ENCODE data around the gene EPHB6.

EPHB6 gene

GRCh38 chr7:142867097-142867378 lies 12.2 kb downstream of the EPHB6 start:
- Histone ChIP-seq H3K27ac (replicated peaks) (no peak overlapping the region), H3K27me3 (ENCODE audit: insufficient read depth, poor library complexity, severe bottlenecking) (no peaks in the 10 kb centered on the region), H3K4me3 (replicated peaks; ENCODE audit: insufficient read depth, low read length) (no peak overlapping the region)
- no peak for TF ChIP-seq SPI1 (IDR thresholded peaks at IDR 0.05; ENCODE audit: borderline replicate concordance, low read depth)
- no peak for TF ChIP-seq GABPA (IDR thresholded peaks at IDR 0.05; ENCODE audit: low read depth)
- TF ChIP-seq REST (IDR thresholded peaks at IDR 0.05; ENCODE audit: insufficient replicate concordance, low read depth): no peak
- no peak for TF ChIP-seq CTCF (IDR thresholded peaks at IDR 0.05; ENCODE audit: insufficient read depth, low read length)
- no peak for TF ChIP-seq POLR2AphosphoS5 (IDR thresholded peaks at IDR 0.05; ENCODE audit: low read depth)
- no peak for DNase-seq (ENCODE audit: low read depth in 1 of 2, low spot score in 1 of 2)

GRCh38 chr7:142867398-142868187 lies 12.7 kb downstream of the EPHB6 start:
- DNase-seq (ENCODE audit: low read depth in 1 of 2, low spot score in 1 of 2): no peak
- Histone ChIP-seq H3K27me3 (ENCODE audit: insufficient read depth, poor library complexity, severe bottlenecking) (no peaks in the 10 kb centered on the region), H3K4me3 (replicated peaks; ENCODE audit: insufficient read depth, low read length) (no peak overlapping the region), H3K27ac (replicated peaks) (no peak overlapping the region)
- no peak for TF ChIP-seq REST (IDR thresholded peaks at IDR 0.05; ENCODE audit: insufficient replicate concordance, low read depth)

- DNase-seq (ENCODE audit: low read depth in 1 of 2, low spot score in 1 of 2): no peak
- Histone ChIP-seq H3K27ac (replicated peaks) (no peak overlapping the region), H3K27me3 (ENCODE audit: insufficient read depth, poor library complexity, severe bottlenecking) (no peaks in the 10 kb centered on the region), H3K4me3 (replicated peaks; ENCODE audit: insufficient read depth, low read length) (no peak overlapping the region)
- TF ChIP-seq POLR2AphosphoS5 (IDR thresholded peaks at IDR 0.05; ENCODE audit: low read depth) (no peak), CTCF (IDR thresholded peaks at IDR 0.05; ENCODE audit: insufficient read depth, low read length) (no peak), SPI1 (IDR thresholded peaks at IDR 0.05; ENCODE audit: borderline replicate concordance, low read depth) (no peak), REST (IDR thresholded peaks at IDR 0.05; ENCODE audit: insufficient replicate concordance, low read depth) (no peak), GABPA (IDR thresholded peaks at IDR 0.05; ENCODE audit: low read depth) (no peak)
Measured at GRCh38 chr7:142868188-142868985, 13.5 kb downstream of the EPHB6 start.
